ENCODE data around the gene CLEC18B.

DNA sequence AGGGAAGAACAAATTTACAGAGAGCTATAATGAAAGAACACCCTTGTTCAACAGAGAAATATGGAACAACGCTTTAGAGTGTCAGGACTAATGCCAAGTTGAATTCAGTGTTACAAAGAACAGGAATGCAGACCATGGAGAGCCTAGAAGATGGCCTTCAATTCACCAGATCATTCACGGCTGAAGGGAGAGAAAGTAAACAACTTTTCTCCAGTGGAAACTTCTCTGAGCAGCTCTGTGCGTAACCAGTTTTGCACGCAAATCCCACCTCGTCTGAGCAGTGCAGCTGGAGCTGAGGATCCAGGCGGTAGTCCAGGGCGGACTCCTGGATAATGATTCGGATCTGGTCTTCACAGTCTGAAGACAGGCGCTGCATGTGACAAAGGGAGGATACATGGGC lies 40.5 kb upstream of the CLEC18B start:
- TF ChIP-seq, protein P1, sequence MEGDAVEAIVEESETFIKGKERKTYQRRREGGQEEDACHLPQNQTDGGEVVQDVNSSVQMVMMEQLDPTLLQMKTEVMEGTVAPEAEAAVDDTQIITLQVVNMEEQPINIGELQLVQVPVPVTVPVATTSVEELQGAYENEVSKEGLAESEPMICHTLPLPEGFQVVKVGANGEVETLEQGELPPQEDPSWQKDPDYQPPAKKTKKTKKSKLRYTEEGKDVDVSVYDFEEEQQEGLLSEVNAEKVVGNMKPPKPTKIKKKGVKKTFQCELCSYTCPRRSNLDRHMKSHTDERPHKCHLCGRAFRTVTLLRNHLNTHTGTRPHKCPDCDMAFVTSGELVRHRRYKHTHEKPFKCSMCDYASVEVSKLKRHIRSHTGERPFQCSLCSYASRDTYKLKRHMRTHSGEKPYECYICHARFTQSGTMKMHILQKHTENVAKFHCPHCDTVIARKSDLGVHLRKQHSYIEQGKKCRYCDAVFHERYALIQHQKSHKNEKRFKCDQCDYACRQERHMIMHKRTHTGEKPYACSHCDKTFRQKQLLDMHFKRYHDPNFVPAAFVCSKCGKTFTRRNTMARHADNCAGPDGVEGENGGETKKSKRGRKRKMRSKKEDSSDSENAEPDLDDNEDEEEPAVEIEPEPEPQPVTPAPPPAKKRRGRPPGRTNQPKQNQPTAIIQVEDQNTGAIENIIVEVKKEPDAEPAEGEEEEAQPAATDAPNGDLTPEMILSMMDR (conservative IDR thresholded peaks at IDR 0.05; ENCODE audit: low read depth, low read length): no peak
- no peak for TF ChIP-seq EZH2 (IDR thresholded peaks at IDR 0.05; ENCODE audit: low read length, unreplicated experiment)
- TF ChIP-seq EZH2phosphoT487 (IDR thresholded peaks at IDR 0.05; ENCODE audit: borderline replicate concordance, low read length): no peak

Data from PC-3 (cell line).